ENCODE data around the gene GRIN2C.

Gene GRIN2C

GRCh38 chr17:74798239-74798707 is 61.4 kb downstream of the GRIN2C start:
- Histone ChIP-seq H2BK120ac (ENCODE audit: low read depth, low read length) (no peak overlapping the region), H3K4me2 (ENCODE audit: insufficient read depth, low read length, poor library complexity, severe bottlenecking) (no peak overlapping the region), H3K36me3 (replicated peaks in 1 of 2; ENCODE audit: control insufficient read depth in 2 of 2, insufficient read depth in 2 of 2, low read length in 2 of 2) (peaks cover 38 to 79% of the 10 kb centered on the region in 2 donors), H3K4me3 (ENCODE audit: low read length in 2 of 2) (no peak overlapping the region), H3K18ac (ENCODE audit: low read length) (no peak overlapping the region), H3K4me1 (ENCODE audit: control insufficient read depth in 2 of 2, insufficient read depth in 1 of 2, low read depth in 1 of 2, low read length in 2 of 2) (no peaks in the 10 kb centered on the region), H3K4ac (ENCODE audit: low read length) (no peak overlapping the region), H3K27me3 (ENCODE audit: control insufficient read depth in 3 of 3, insufficient read depth in 3 of 3, low read depth in 1 of 3, low read length in 3 of 3) (no peaks in the 10 kb centered on the region), H3K9ac (ENCODE audit: low read depth, low read length, poor library complexity) (no peak overlapping the region), H3K79me1 (ENCODE audit: low read depth, low read length) (peaks cover 3% of the 10 kb centered on the region), H2AK5ac (ENCODE audit: low read depth, low read length) (no peak overlapping the region), H3K9me3 (replicated peaks in 1 of 2; ENCODE audit: control insufficient read depth in 2 of 2, insufficient read depth in 1 of 2, low read depth in 1 of 2, low read length in 2 of 2) (no peaks in the 10 kb centered on the region), H4K8ac (ENCODE audit: low read depth, low read length) (no peak overlapping the region), H3K27ac (replicated peaks; ENCODE audit: low read length) (no peak overlapping the region), H2AFZ (ENCODE audit: low read length) (no peak overlapping the region), H3K23ac (ENCODE audit: low read depth, low read length, poor library complexity) (no peak overlapping the region), H2BK5ac (ENCODE audit: low read length) (no peak overlapping the region), H4K91ac (ENCODE audit: low read depth, low read length, poor library complexity) (no peak overlapping the region), H2BK12ac (ENCODE audit: low read length) (no peak overlapping the region), H2BK15ac (ENCODE audit: low read length) (no peak overlapping the region), H3K14ac (ENCODE audit: low read length) (no peak overlapping the region)
- no CpG with 5 or more reads among the region's 8 CpGs for WGBS, 2 donors (ENCODE audit: extremely low coverage in 2 of 2, insufficient read length in 2 of 2, insufficient replicate concordance in 1 of 2)
- no peak for DNase-seq (ENCODE audit: low spot score)

GRCh38 chr17:74797824-74798223 is 61.9 kb downstream of the GRIN2C start:
- H3K36me3 ChIP-seq (replicated peaks in 1 of 2; ENCODE audit: control insufficient read depth in 2 of 2, insufficient read depth in 2 of 2, low read length in 2 of 2) = peaks cover 38 to 83% of the 10 kb centered on the region in 2 donors
- WGBS, 2 donors (ENCODE audit: extremely low coverage in 2 of 2, insufficient read length in 2 of 2, insufficient replicate concordance in 1 of 2) = no CpG with 5 or more reads among the region's 4 CpGs
- no peak overlapping the region for H3K27ac ChIP-seq (replicated peaks; ENCODE audit: low read length)

GRCh38 chr17:74796866-74797265 is 62.8 kb downstream of the GRIN2C start:
- Histone ChIP-seq H2BK120ac (ENCODE audit: low read depth, low read length) (no peak overlapping the region), H2AK5ac (ENCODE audit: low read depth, low read length) (no peak overlapping the region)
- no CpG with 5 or more reads among the region's 6 CpGs for WGBS, 2 donors (ENCODE audit: extremely low coverage in 2 of 2, insufficient read length in 2 of 2, insufficient replicate concordance in 1 of 2)

More at GRCh38 chr17:74797824-74798223, 61.9 kb downstream of the GRIN2C start:
- Histone ChIP-seq H2BK5ac (ENCODE audit: low read length) (no peak overlapping the region), H3K27me3 (ENCODE audit: control insufficient read depth in 3 of 3, insufficient read depth in 3 of 3, low read depth in 1 of 3, low read length in 3 of 3) (no peaks in the 10 kb centered on the region), H3K9ac (ENCODE audit: low read depth, low read length, poor library complexity) (no peak overlapping the region), H2BK120ac (ENCODE audit: low read depth, low read length) (no peak overlapping the region), H3K4me2 (ENCODE audit: insufficient read depth, low read length, poor library complexity, severe bottlenecking) (no peak overlapping the region), H2AFZ (ENCODE audit: low read length) (no peak overlapping the region), H3K79me1 (ENCODE audit: low read depth, low read length) (peaks cover 3% of the 10 kb centered on the region), H2BK12ac (ENCODE audit: low read length) (no peak overlapping the region), H2BK15ac (ENCODE audit: low read length) (no peak overlapping the region), H3K14ac (ENCODE audit: low read length) (no peak overlapping the region), H3K9me3 (replicated peaks in 1 of 2; ENCODE audit: control insufficient read depth in 2 of 2, insufficient read depth in 1 of 2, low read depth in 1 of 2, low read length in 2 of 2) (no peaks in the 10 kb centered on the region), H2AK5ac (ENCODE audit: low read depth, low read length) (no peak overlapping the region), H3K23ac (ENCODE audit: low read depth, low read length, poor library complexity) (no peak overlapping the region), H4K8ac (ENCODE audit: low read depth, low read length) (no peak overlapping the region), H3K4ac (ENCODE audit: low read length) (no peak overlapping the region), H4K91ac (ENCODE audit: low read depth, low read length, poor library complexity) (no peak overlapping the region), H3K4me3 (ENCODE audit: low read length in 2 of 2) (no peak overlapping the region), H3K18ac (ENCODE audit: low read length) (no peak overlapping the region), H3K4me1 (ENCODE audit: control insufficient read depth in 2 of 2, insufficient read depth in 1 of 2, low read depth in 1 of 2, low read length in 2 of 2) (no peaks in the 10 kb centered on the region)
- DNase-seq (ENCODE audit: low spot score) = no peak

GRCh38 chr17:74796211-74796610 is 63.5 kb downstream of the GRIN2C start:
- Histone ChIP-seq H3K14ac (ENCODE audit: low read length) (no peak overlapping the region), H2BK5ac (ENCODE audit: low read length) (no peak overlapping the region), H3K4ac (ENCODE audit: low read length) (no peak overlapping the region), H3K27ac (replicated peaks; ENCODE audit: low read length) (no peak overlapping the region), H3K4me2 (ENCODE audit: insufficient read depth, low read length, poor library complexity, severe bottlenecking) (no peak overlapping the region), H3K18ac (ENCODE audit: low read length) (no peak overlapping the region), H2BK15ac (ENCODE audit: low read length) (no peak overlapping the region), H2AK5ac (ENCODE audit: low read depth, low read length) (no peak overlapping the region), H4K8ac (ENCODE audit: low read depth, low read length) (no peak overlapping the region), H3K27me3 (ENCODE audit: control insufficient read depth in 3 of 3, insufficient read depth in 3 of 3, low read depth in 1 of 3, low read length in 3 of 3) (no peaks in the 10 kb centered on the region), H3K79me1 (ENCODE audit: low read depth, low read length) (no peaks in the 10 kb centered on the region), H4K91ac (ENCODE audit: low read depth, low read length, poor library complexity) (no peak overlapping the region), H3K9ac (ENCODE audit: low read depth, low read length, poor library complexity) (no peak overlapping the region), H2BK12ac (ENCODE audit: low read length) (no peak overlapping the region), H3K4me3 (ENCODE audit: low read length in 2 of 2) (no peak overlapping the region), H3K4me1 (ENCODE audit: control insufficient read depth in 2 of 2, insufficient read depth in 1 of 2, low read depth in 1 of 2, low read length in 2 of 2) (no peaks in the 10 kb centered on the region), H2BK120ac (ENCODE audit: low read depth, low read length) (no peak overlapping the region), H3K36me3 (replicated peaks in 1 of 2; ENCODE audit: control insufficient read depth in 2 of 2, insufficient read depth in 2 of 2, low read length in 2 of 2) (peaks cover 35 to 83% of the 10 kb centered on the region in 2 donors), H3K23ac (ENCODE audit: low read depth, low read length, poor library complexity) (no peak overlapping the region), H3K9me3 (replicated peaks in 1 of 2; ENCODE audit: control insufficient read depth in 2 of 2, insufficient read depth in 1 of 2, low read depth in 1 of 2, low read length in 2 of 2) (no peaks in the 10 kb centered on the region), H2AFZ (ENCODE audit: low read length) (no peak overlapping the region)
- no peak for DNase-seq (ENCODE audit: low spot score)
- no CpG with 5 or more reads among the region's 4 CpGs for WGBS, 2 donors (ENCODE audit: extremely low coverage in 2 of 2, insufficient read length in 2 of 2, insufficient replicate concordance in 1 of 2)

More at GRCh38 chr17:74796866-74797265, 62.8 kb downstream of the GRIN2C start:
- no peak overlapping the region for H3K4ac ChIP-seq (ENCODE audit: low read length)
- H2BK5ac ChIP-seq (ENCODE audit: low read length) = no peak overlapping the region
- H4K8ac ChIP-seq (ENCODE audit: low read depth, low read length) = no peak overlapping the region
- H3K27ac ChIP-seq (replicated peaks; ENCODE audit: low read length) = no peak overlapping the region
- no peaks in the 10 kb centered on the region for H3K9me3 ChIP-seq (replicated peaks in 1 of 2; ENCODE audit: control insufficient read depth in 2 of 2, insufficient read depth in 1 of 2, low read depth in 1 of 2, low read length in 2 of 2)
- no peak overlapping the region for H3K9ac ChIP-seq (ENCODE audit: low read depth, low read length, poor library complexity)
- H3K18ac ChIP-seq (ENCODE audit: low read length) = no peak overlapping the region
- H3K27me3 ChIP-seq (ENCODE audit: control insufficient read depth in 3 of 3, insufficient read depth in 3 of 3, low read depth in 1 of 3, low read length in 3 of 3) = no peaks in the 10 kb centered on the region
- H4K91ac ChIP-seq (ENCODE audit: low read depth, low read length, poor library complexity) = no peak overlapping the region
- peaks cover 38 to 88% of the 10 kb centered on the region in 2 donors for H3K36me3 ChIP-seq (replicated peaks in 1 of 2; ENCODE audit: control insufficient read depth in 2 of 2, insufficient read depth in 2 of 2, low read length in 2 of 2)
- H3K4me2 ChIP-seq (ENCODE audit: insufficient read depth, low read length, poor library complexity, severe bottlenecking) = no peak overlapping the region
- no peak overlapping the region for H2BK12ac ChIP-seq (ENCODE audit: low read length)
- H3K4me1 ChIP-seq (ENCODE audit: control insufficient read depth in 2 of 2, insufficient read depth in 1 of 2, low read depth in 1 of 2, low read length in 2 of 2) = no peaks in the 10 kb centered on the region
- H3K79me1 ChIP-seq (ENCODE audit: low read depth, low read length) = no peaks in the 10 kb centered on the region
- H3K23ac ChIP-seq (ENCODE audit: low read depth, low read length, poor library complexity) = no peak overlapping the region
- H2BK15ac ChIP-seq (ENCODE audit: low read length) = no peak overlapping the region
- H2AFZ ChIP-seq (ENCODE audit: low read length) = no peak overlapping the region
- H3K4me3 ChIP-seq (ENCODE audit: low read length in 2 of 2) = no peak overlapping the region
- no peak for DNase-seq (ENCODE audit: low spot score)
- no peak overlapping the region for H3K14ac ChIP-seq (ENCODE audit: low read length)

All from neuronal stem cell (in vitro differentiated cells).